Liver (tissue), 9 donors: ENCODE measurements around the gene RGL2. TPM values are rescaled to one million over a fixed set of nuclear protein-coding genes. Genes with fewer than 3 reads are reported as not detected.

Experiments used
- DNase-seq: peaks from one replicate; pipeline ENCODE4 v3.0.0-alpha.2; 2017; ENCODE audit warnings: low spot score
- H3K27ac ChIP-seq, 2 donors: one replicate each; pipeline ENCODE4 v1.7.0; 2013; ENCODE audit warnings: inconsistent platforms in 2 of 2, low read length in 2 of 2, control low read depth in 1 of 2, low read depth in 1 of 2, mild to moderate bottlenecking in 1 of 2
- H3K27me3 ChIP-seq, 4 donors: one replicate each; pipeline versions ENCODE4 v1.6.1 to v1.7.0; 2013; ENCODE audit warnings: low read length in 3 of 4, inconsistent platforms in 1 of 4, mild to moderate bottlenecking in 1 of 4, moderate library complexity in 1 of 4; ENCODE audit not compliant: control insufficient read depth in 4 of 4, insufficient read depth in 4 of 4
- H3K36me3 ChIP-seq, 4 donors: one replicate each; pipeline versions ENCODE4 v1.6.1 to v1.7.0; 2013; ENCODE audit warnings: low read length in 3 of 4, mild to moderate bottlenecking in 3 of 4, low read depth in 1 of 4, moderate library complexity in 1 of 4; ENCODE audit not compliant: control insufficient read depth in 4 of 4, insufficient read depth in 3 of 4
- H3K4me1 ChIP-seq, 4 donors: one replicate each; pipeline versions ENCODE4 v1.6.1 to v1.7.0; 2013; ENCODE audit warnings: low read length in 3 of 4, mild to moderate bottlenecking in 3 of 4, moderate library complexity in 1 of 4; ENCODE audit not compliant: control insufficient read depth in 4 of 4, insufficient read depth in 4 of 4
- H3K4me3 ChIP-seq, 3 donors: one replicate each; pipeline versions ENCODE4 v1.6.1 to v1.7.0; 2013; ENCODE audit warnings: low read length in 3 of 3, control low read depth in 1 of 3, low read depth in 1 of 3, mild to moderate bottlenecking in 1 of 3
- H3K9ac ChIP-seq, 2 donors: one replicate each; pipeline ENCODE4 v1.7.0; 2013; ENCODE audit warnings: low read length in 2 of 2, mild to moderate bottlenecking in 2 of 2, moderate library complexity in 2 of 2, control low read depth in 1 of 2, low read depth in 1 of 2
- H3K9me3 ChIP-seq, 4 donors: one replicate each; pipeline versions ENCODE4 v1.6.1 to v1.7.0; 2013; ENCODE audit warnings: low read length in 3 of 4; ENCODE audit not compliant: control insufficient read depth in 4 of 4
- EGR1 ChIP-seq, 2 donors: IDR thresholded peaks; 2 replicates each; pipeline ENCODE4 v1.6.1; 2016 to 2018; ENCODE audit warnings: antibody characterized with exemption in 2 of 2, low read depth in 2 of 2
- FOXA1 ChIP-seq: IDR thresholded peaks from 2 replicates; pipeline ENCODE4 v1.6.1; 2016; ENCODE audit warnings: antibody characterized with exemption
- FOXA2 ChIP-seq: IDR thresholded peaks from 2 replicates; pipeline ENCODE4 v1.6.1; 2016; ENCODE audit warnings: antibody characterized with exemption
- GABPA ChIP-seq, 2 donors: IDR thresholded peaks in 1 of 2; conservative IDR thresholded peaks in 1 of 2; 2 replicates each; pipeline ENCODE4 v1.6.1; 2016; ENCODE audit warnings: antibody characterized with exemption in 2 of 2, mild to moderate bottlenecking in 1 of 2, moderate library complexity in 1 of 2
- HNF4A ChIP-seq, 2 donors: conservative IDR thresholded peaks; 2 replicates each; pipeline ENCODE4 v1.6.1; 2016; ENCODE audit warnings: antibody characterized with exemption in 2 of 2, mild to moderate bottlenecking in 2 of 2
- HNF4G ChIP-seq: IDR thresholded peaks from 2 replicates; pipeline ENCODE4 v1.6.1; 2016; ENCODE audit warnings: antibody characterized with exemption
- JUND ChIP-seq, 2 donors: IDR thresholded peaks; 2 replicates each; pipeline ENCODE4 v1.6.1; 2016; ENCODE audit warnings: antibody characterized with exemption in 2 of 2
- RAD21 ChIP-seq, 2 donors: IDR thresholded peaks; 2 replicates each; pipeline ENCODE4 v1.6.1; 2016; ENCODE audit warnings: antibody characterized with exemption in 2 of 2, mild to moderate bottlenecking in 2 of 2
- RXRA ChIP-seq, 2 donors: IDR thresholded peaks; 2 replicates each; pipeline ENCODE4 v1.6.1; 2017 to 2018; ENCODE audit warnings: antibody characterized with exemption in 2 of 2, mild to moderate bottlenecking in 1 of 2
- SP1 ChIP-seq: IDR thresholded peaks from 2 replicates; pipeline ENCODE4 v1.6.1; 2018; ENCODE audit warnings: antibody characterized with exemption, mild to moderate bottlenecking
- TAF1 ChIP-seq: conservative IDR thresholded peaks from 2 replicates; pipeline ENCODE4 v1.6.1; 2016; ENCODE audit warnings: antibody characterized with exemption, mild to moderate bottlenecking
- YY1 ChIP-seq: IDR thresholded peaks from 2 replicates; pipeline ENCODE4 v1.6.1; 2016; ENCODE audit warnings: antibody characterized with exemption, mild to moderate bottlenecking
- WGBS: extraction: QIAGEN DNeasy Blood & Tissue Kit; methylation state at CpG from one replicate; pipeline ENCODE4 v1.1.7; 2013; 5-methylcytosine and 5-hydroxymethylcytosine counted together
- polyA plus RNA-seq, 2 donors: library from polyadenylated mRNA; stranded (reverse) in 1 of 2; unstranded in 1 of 2; fragments of 200-250 nt in 1 of 2; fragments of >200 nt in 1 of 2; fragmentation: Nextera tagmentation in 1 of 2; extraction: Ambion mirVana in 1 of 2; gene quantifications; one replicate each; pipeline versions ENCODE4 v1.2.1 to v1.2.3, GENCODE V29; 2013 to 2015
- total RNA-seq, 2 donors: library from RNA; depleted of rRNA; stranded (reverse); fragments of >200 nt; gene quantifications; one replicate each; pipeline ENCODE4 v1.2.3, GENCODE V29; 2014
- TF ChIP-seq, protein P1 (sequence below): IDR thresholded peaks from 2 replicates; pipeline ENCODE4 v1.6.1; 2016; ENCODE audit warnings: antibody characterized with exemption
- TF ChIP-seq, protein P2 (sequence below): fragments of 150-350 bp; IDR thresholded peaks from 2 replicates; pipeline ENCODE4 v1.5.1; 2017; ENCODE audit warnings: improper control_type of control experiment, low read depth, low read length; ENCODE audit not compliant: missing input control
- TF ChIP-seq, protein P3 (sequence below): IDR thresholded peaks from 2 replicates; pipeline ENCODE4 v1.6.1; 2016; ENCODE audit warnings: antibody characterized with exemption, mild to moderate bottlenecking
- TF ChIP-seq, protein P4 (sequence below): IDR thresholded peaks from 2 replicates; pipeline ENCODE4 v1.6.1; 2016; ENCODE audit warnings: antibody characterized with exemption
- TF ChIP-seq, protein P5 (sequence below): IDR thresholded peaks from 2 replicates; pipeline ENCODE4 v1.6.1; 2016; ENCODE audit warnings: antibody characterized with exemption
- donor health status: healthy.
- donor health status: healthy.
- donor health status: healthy.
- donor health status: healthy.
- donor health status: healthy.

The RGL2 gene
- total and polyA plus RNA-seq, 4 donors, result 16.7 to 22.8 (median 17.3) TPM

DNA sequence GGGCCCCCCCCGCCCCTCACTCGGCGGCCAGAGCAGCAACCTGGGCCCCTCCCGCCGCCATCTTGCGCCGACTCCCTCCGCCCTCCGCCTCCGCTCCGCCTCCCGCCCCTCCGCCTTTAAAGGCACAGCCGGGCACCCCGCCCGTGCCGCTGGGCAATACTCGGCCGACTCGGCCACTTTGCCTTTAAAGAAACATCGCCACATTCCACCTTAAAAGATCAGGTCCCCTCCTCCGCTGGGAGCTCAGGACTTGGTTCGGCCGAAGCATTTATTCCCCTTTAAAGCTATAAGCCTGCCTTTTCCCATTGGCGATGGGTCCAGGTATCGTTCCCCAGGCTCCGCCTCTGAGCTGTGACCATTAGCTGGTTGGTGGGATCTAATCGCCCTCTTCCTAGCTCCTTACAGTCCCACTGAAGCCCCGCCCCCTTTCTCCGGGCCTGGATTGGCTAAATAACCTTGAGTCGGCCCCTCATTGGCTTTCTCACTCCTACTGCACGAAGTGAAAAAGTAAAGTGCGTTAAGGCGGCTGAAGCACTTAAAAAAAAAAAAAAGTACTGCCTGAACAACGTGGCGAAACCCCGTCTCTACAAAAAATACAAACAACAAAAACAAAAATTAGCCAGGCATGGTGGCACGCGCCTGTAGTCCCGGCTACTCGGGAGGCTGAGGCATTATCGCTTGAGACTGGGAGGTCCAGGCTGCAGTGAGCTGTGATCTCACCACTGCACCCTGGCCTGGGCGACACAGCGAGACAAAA, 19.1 kb upstream of the RGL2 start, which contains the start of gene ZBTB22:
ZBTB22 (minus strand) TSS at position 76 of the 757 bp plus-strand sequence. CDS start 828 bp downstream, outside the sequence.
- Histone ChIP-seq H3K9me3 (no peaks in the 10 kb centered on the region), H3K27ac (peak within 1 kb of the TSS; percentile 75 to 89), H3K36me3 (peaks cover 0 to 16% (median 8%) of the 10 kb centered on the region in 4 donors), H3K9ac (peak within 1 kb of the TSS in 1 of 2 donors; percentile 75), H3K27me3 (no peaks in the 10 kb centered on the region), H3K4me3 (peak within 1 kb of the TSS; percentile 68 to 90 (median 87)), H3K4me1 (peaks cover 20 to 59% (median 48%) of the 10 kb centered on the region in 4 donors)
- DNase-seq, result peak; percentile 97
- WGBS, result 2% methylated on average over 44 of the region's 44 CpGs
- TF ChIP-seq JUND (IDR thresholded peaks at IDR 0.05) (peak in 1 of 2 donors; percentile 34), FOXA1 (no peak), SP1 (peak; percentile 94), HNF4G (peak; percentile 19), YY1 (peak; percentile 92), TAF1 (peak; percentile 75), RXRA (IDR thresholded peaks at IDR 0.05) (peak in 1 of 2 donors; percentile 24), HNF4A (conservative IDR thresholded peaks at IDR 0.05) (peak; percentile 29 to 71), FOXA2 (no peak), EGR1 (IDR thresholded peaks at IDR 0.05; ENCODE audit: low read depth in 2 of 2) (peak in 1 of 2 donors; percentile 77), RAD21 (IDR thresholded peaks at IDR 0.05) (peak in 1 of 2 donors; percentile 34), GABPA (IDR thresholded peaks at IDR 0.05 in 1 of 2, conservative IDR thresholded peaks at IDR 0.05 in 1 of 2) (peak in 1 of 2 donors; percentile 78)
- TF ChIP-seq, protein P1, sequence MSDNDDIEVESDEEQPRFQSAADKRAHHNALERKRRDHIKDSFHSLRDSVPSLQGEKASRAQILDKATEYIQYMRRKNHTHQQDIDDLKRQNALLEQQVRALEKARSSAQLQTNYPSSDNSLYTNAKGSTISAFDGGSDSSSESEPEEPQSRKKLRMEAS, result peak; percentile 97
- TF ChIP-seq, protein P2, sequence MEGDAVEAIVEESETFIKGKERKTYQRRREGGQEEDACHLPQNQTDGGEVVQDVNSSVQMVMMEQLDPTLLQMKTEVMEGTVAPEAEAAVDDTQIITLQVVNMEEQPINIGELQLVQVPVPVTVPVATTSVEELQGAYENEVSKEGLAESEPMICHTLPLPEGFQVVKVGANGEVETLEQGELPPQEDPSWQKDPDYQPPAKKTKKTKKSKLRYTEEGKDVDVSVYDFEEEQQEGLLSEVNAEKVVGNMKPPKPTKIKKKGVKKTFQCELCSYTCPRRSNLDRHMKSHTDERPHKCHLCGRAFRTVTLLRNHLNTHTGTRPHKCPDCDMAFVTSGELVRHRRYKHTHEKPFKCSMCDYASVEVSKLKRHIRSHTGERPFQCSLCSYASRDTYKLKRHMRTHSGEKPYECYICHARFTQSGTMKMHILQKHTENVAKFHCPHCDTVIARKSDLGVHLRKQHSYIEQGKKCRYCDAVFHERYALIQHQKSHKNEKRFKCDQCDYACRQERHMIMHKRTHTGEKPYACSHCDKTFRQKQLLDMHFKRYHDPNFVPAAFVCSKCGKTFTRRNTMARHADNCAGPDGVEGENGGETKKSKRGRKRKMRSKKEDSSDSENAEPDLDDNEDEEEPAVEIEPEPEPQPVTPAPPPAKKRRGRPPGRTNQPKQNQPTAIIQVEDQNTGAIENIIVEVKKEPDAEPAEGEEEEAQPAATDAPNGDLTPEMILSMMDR, result no peak
- TF ChIP-seq, protein P3, sequence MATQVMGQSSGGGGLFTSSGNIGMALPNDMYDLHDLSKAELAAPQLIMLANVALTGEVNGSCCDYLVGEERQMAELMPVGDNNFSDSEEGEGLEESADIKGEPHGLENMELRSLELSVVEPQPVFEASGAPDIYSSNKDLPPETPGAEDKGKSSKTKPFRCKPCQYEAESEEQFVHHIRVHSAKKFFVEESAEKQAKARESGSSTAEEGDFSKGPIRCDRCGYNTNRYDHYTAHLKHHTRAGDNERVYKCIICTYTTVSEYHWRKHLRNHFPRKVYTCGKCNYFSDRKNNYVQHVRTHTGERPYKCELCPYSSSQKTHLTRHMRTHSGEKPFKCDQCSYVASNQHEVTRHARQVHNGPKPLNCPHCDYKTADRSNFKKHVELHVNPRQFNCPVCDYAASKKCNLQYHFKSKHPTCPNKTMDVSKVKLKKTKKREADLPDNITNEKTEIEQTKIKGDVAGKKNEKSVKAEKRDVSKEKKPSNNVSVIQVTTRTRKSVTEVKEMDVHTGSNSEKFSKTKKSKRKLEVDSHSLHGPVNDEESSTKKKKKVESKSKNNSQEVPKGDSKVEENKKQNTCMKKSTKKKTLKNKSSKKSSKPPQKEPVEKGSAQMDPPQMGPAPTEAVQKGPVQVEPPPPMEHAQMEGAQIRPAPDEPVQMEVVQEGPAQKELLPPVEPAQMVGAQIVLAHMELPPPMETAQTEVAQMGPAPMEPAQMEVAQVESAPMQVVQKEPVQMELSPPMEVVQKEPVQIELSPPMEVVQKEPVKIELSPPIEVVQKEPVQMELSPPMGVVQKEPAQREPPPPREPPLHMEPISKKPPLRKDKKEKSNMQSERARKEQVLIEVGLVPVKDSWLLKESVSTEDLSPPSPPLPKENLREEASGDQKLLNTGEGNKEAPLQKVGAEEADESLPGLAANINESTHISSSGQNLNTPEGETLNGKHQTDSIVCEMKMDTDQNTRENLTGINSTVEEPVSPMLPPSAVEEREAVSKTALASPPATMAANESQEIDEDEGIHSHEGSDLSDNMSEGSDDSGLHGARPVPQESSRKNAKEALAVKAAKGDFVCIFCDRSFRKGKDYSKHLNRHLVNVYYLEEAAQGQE, result peak; percentile 75
- TF ChIP-seq, protein P4, sequence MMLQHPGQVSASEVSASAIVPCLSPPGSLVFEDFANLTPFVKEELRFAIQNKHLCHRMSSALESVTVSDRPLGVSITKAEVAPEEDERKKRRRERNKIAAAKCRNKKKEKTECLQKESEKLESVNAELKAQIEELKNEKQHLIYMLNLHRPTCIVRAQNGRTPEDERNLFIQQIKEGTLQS, result no peak

DNA sequence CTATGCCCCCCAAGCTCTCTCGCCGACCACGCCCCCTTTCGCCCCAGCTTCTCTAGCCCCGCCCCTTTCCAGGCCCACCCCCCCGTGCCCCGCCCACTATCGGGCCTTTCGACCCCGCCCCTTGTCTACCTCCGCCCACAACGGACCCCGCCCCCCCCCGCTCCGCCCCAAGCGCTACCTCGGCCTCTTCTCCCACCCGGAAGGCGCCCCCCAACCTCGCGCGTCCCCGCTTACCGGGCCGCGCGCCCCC, 18.6 kb upstream of the RGL2 start:
- no peaks in the 10 kb centered on the region for H3K9me3 ChIP-seq
- H3K27ac ChIP-seq, result peak overlapping the region in 1 of 2 donors; percentile 75
- H3K4me1 ChIP-seq, result peaks cover 20 to 63% (median 51%) of the 10 kb centered on the region in 4 donors
- no peak for TF ChIP-seq SP1
- TF ChIP-seq GABPA (IDR thresholded peaks at IDR 0.05 in 1 of 2, conservative IDR thresholded peaks at IDR 0.05 in 1 of 2), result no peak
- TF ChIP-seq, protein P5, sequence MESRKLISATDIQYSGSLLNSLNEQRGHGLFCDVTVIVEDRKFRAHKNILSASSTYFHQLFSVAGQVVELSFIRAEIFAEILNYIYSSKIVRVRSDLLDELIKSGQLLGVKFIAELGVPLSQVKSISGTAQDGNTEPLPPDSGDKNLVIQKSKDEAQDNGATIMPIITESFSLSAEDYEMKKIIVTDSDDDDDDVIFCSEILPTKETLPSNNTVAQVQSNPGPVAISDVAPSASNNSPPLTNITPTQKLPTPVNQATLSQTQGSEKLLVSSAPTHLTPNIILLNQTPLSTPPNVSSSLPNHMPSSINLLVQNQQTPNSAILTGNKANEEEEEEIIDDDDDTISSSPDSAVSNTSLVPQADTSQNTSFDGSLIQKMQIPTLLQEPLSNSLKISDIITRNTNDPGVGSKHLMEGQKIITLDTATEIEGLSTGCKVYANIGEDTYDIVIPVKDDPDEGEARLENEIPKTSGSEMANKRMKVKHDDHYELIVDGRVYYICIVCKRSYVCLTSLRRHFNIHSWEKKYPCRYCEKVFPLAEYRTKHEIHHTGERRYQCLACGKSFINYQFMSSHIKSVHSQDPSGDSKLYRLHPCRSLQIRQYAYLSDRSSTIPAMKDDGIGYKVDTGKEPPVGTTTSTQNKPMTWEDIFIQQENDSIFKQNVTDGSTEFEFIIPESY, result no peak
- TF ChIP-seq TAF1, result no peak
- WGBS, result under 1% methylated on average over 27 of the region's 27 CpGs
- peak overlapping the region in 2 of 3 donors; percentile 55 to 68 for H3K4me3 ChIP-seq
- H3K36me3 ChIP-seq, result peaks cover 0 to 16% (median 8%) of the 10 kb centered on the region in 4 donors
- no peaks in the 10 kb centered on the region for H3K27me3 ChIP-seq
- DNase-seq, result no peak
- H3K9ac ChIP-seq, result no peak overlapping the region
